ENCODE data around the gene NOXA1. TPM values are rescaled to one million over a fixed set of nuclear protein-coding genes. Genes with fewer than 3 reads are reported as not detected.

Gene NOXA1
- total RNA-seq, 1 donor from 2014 or later, result 1.0 TPM

GRCh38 chr9:137435381-137435891 is 12.2 kb downstream of the NOXA1 start:
- Mint-ChIP-seq H3K27ac (ENCODE audit: unreplicated experiment) (no peak overlapping the region), H3K4me1 (ENCODE audit: unreplicated experiment) (peaks cover 2% of the 10 kb centered on the region), H3K9me3 (ENCODE audit: unreplicated experiment) (no peaks in the 10 kb centered on the region), H3K27me3 (ENCODE audit: unreplicated experiment) (no peaks in the 10 kb centered on the region), H3K36me3 (ENCODE audit: unreplicated experiment) (no peaks in the 10 kb centered on the region), H3K4me3 (ENCODE audit: unreplicated experiment) (no peak overlapping the region)
- TF ChIP-seq CTCF (IDR thresholded peaks at IDR 0.05), result no peak
- DNase-seq (ENCODE audit: extremely low spot score, unreplicated experiment), result no peak

DNA sequence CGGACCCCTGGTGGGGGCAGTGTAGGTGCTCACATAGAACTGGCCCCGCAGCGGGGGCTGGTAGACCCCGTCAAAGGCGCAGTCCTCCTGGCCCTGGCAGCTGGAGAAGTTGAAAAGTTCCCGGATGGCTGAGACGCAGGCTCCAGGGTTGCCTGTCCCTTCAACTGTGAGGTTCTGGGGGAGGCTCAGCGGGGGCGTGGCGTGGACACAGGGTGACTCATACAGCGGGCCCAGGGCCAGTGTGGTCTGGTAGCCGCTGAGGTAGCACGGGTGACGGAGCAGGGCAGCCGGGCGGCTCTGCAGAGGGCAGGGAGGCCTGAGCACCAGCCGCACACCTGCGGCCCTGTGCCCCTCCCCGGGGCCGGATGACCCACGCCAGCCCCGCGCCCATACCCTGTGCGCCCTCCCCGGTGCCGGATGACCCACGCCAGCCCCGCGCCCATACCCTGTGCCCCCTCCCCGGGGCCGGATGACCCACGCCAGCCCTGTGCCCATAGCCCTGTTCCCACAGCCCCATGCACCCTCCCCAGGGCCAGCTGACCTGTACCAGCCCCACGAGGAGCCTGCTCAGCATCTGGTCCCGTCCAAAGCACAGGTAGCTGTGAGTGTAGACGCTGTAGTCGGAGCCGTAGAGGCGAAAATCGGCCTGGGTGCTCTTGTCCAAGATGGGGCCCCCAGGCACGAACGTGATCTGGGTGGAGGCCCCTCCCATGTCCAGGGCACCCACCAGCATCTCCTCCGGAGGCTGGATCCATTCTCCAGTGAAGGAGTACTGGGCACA is 13.0 kb downstream of the NOXA1 start:
- no peak for TF ChIP-seq CTCF (IDR thresholded peaks at IDR 0.05)
- no peak for DNase-seq (ENCODE audit: extremely low spot score, unreplicated experiment)
- peaks cover 2% of the 10 kb centered on the region for H3K4me1 Mint-ChIP-seq (ENCODE audit: unreplicated experiment)
- no peak overlapping the region for H3K4me3 Mint-ChIP-seq (ENCODE audit: unreplicated experiment)
- no peak overlapping the region for H3K27ac Mint-ChIP-seq (ENCODE audit: unreplicated experiment)
- H3K27me3 Mint-ChIP-seq (ENCODE audit: unreplicated experiment), result no peaks in the 10 kb centered on the region
- no peaks in the 10 kb centered on the region for H3K36me3 Mint-ChIP-seq (ENCODE audit: unreplicated experiment)
- H3K9me3 Mint-ChIP-seq (ENCODE audit: unreplicated experiment), result no peaks in the 10 kb centered on the region

- Mint-ChIP-seq H3K27ac (ENCODE audit: unreplicated experiment) (no peak overlapping the region), H3K4me1 (ENCODE audit: unreplicated experiment) (peaks cover 4% of the 10 kb centered on the region), H3K36me3 (ENCODE audit: unreplicated experiment) (no peaks in the 10 kb centered on the region), H3K27me3 (ENCODE audit: unreplicated experiment) (peaks cover 1% of the 10 kb centered on the region), H3K4me3 (ENCODE audit: unreplicated experiment) (no peak overlapping the region), H3K9me3 (ENCODE audit: unreplicated experiment) (no peaks in the 10 kb centered on the region)
- no peak for DNase-seq (ENCODE audit: extremely low spot score, unreplicated experiment)
- TF ChIP-seq CTCF (IDR thresholded peaks at IDR 0.05), result no peak
These were observed 13.8 kb downstream of the NOXA1 start for GRCh38 chr9:137436761-137437600.

DNA sequence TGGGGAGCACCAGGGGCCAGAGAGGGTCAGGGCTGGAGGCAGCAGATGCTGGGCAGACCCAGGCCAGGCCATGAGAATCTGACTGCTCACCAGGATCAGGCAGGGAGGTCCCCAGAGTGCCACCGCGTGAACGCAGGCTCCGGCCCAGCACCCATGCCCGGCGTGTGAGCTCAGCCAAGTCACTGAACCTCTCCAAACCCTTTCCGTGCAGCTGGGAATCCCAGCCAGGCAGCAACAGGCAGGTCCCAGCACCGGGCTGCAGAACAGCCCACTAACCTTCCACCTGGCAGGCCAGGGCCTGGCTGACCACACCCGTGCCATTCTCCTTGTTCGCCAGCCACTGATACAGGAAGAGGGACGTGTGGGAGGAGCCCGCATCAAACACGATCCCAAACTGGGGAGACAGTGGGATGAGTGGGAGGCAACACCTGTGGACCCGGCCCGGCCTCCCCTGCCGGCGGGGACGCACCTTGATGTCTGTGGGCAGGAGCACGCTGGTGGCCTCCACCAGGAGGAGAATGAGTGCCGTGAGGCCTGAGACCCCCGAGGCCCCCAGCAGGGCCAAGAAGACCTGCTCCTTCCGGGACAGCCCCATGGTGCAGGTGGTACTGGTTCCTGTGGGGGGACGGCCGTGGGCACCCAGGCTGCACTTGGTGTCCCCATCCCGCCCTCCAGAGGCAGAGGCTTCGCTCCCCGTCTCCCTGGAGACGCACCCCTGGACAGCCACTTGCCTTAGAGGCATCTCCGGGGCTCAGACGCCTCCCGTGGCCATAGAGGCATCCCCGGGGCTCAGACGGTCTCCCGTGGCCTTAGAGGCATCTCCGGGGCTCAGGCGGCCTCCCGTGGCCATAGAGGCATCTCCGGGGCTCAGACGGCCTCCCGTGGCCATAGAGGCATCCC is 14.7 kb downstream of the NOXA1 start:
- H3K4me1 Mint-ChIP-seq (ENCODE audit: unreplicated experiment), result peaks cover 7% of the 10 kb centered on the region
- DNase-seq (ENCODE audit: extremely low spot score, unreplicated experiment), result no peak
- H3K9me3 Mint-ChIP-seq (ENCODE audit: unreplicated experiment), result no peaks in the 10 kb centered on the region
- H3K36me3 Mint-ChIP-seq (ENCODE audit: unreplicated experiment), result no peaks in the 10 kb centered on the region
- no peak for TF ChIP-seq CTCF (IDR thresholded peaks at IDR 0.05)
- no peak overlapping the region for H3K27ac Mint-ChIP-seq (ENCODE audit: unreplicated experiment)
- H3K27me3 Mint-ChIP-seq (ENCODE audit: unreplicated experiment), result peaks cover 2% of the 10 kb centered on the region
- H3K4me3 Mint-ChIP-seq (ENCODE audit: unreplicated experiment), result no peak overlapping the region

Data from osteocyte (in vitro differentiated cells).